ENCODE results near the gene RNF182. TPM values are rescaled to one million over a fixed set of nuclear protein-coding genes. Genes with fewer than 3 reads are reported as not detected.

The RNF182 gene
- total RNA-seq, 4 donors from 2014 or later, result 0.40 to 0.50 (median 0.45) TPM; not detected in 1

GRCh38 chr6:13902922-13903321, 21.8 kb upstream of the RNF182 start:
- peak; percentile 42 for DNase-seq (ENCODE audit: extremely low spot score)
- Histone ChIP-seq H3K4me3 (no peak overlapping the region), H3K36me3 (no peaks in the 10 kb centered on the region), H3K27ac (replicated peaks in 1 of 4) (no peak overlapping the region), H3K27me3 (peaks cover 0 to 43% (median 0%) of the 10 kb centered on the region in 4 donors), H3K4me1 (no peaks in the 10 kb centered on the region), H3K9me3 (no peaks in the 10 kb centered on the region)
- intact Hi-C loops (cut with DNase I), result no loop called here
- 90% methylated on average over 6 of the region's 6 CpGs for WGBS
- no peak for TF ChIP-seq EP300 (IDR thresholded peaks at IDR 0.05)
- TF ChIP-seq POLR2AphosphoS5 (IDR thresholded peaks at IDR 0.05), result no peak
- TF ChIP-seq CTCF (IDR thresholded peaks at IDR 0.05), result no peak
- no peak for TF ChIP-seq POLR2A (IDR thresholded peaks at IDR 0.05; ENCODE audit: low read depth)

GRCh38 chr6:13903364-13903763, 21.4 kb upstream of the RNF182 start:
- Histone ChIP-seq H3K9me3 (no peaks in the 10 kb centered on the region), H3K27me3 (peaks cover 0 to 43% (median 0%) of the 10 kb centered on the region in 4 donors), H3K4me1 (no peaks in the 10 kb centered on the region), H3K36me3 (no peaks in the 10 kb centered on the region), H3K4me3 (no peak overlapping the region), H3K27ac (replicated peaks in 1 of 4) (no peak overlapping the region)
- DNase-seq (ENCODE audit: extremely low spot score), result no peak
- TF ChIP-seq POLR2AphosphoS5 (IDR thresholded peaks at IDR 0.05) (no peak), CTCF (IDR thresholded peaks at IDR 0.05) (no peak), POLR2A (IDR thresholded peaks at IDR 0.05; ENCODE audit: low read depth) (no peak), EP300 (IDR thresholded peaks at IDR 0.05) (no peak)
- 49% methylated on average over 3 of the region's 3 CpGs for WGBS
- intact Hi-C loops (cut with DNase I), result no loop called here

GRCh38 chr6:13907001-13907350, 17.8 kb upstream of the RNF182 start:
- H3K27ac ChIP-seq (replicated peaks in 1 of 4), result no peak overlapping the region
- 85% methylated on average over 2 of the region's 2 CpGs for WGBS
- H3K27me3 ChIP-seq, result peaks cover 0 to 32% (median 0%) of the 10 kb centered on the region in 4 donors
- no peak overlapping the region for H3K4me3 ChIP-seq
- no peaks in the 10 kb centered on the region for H3K36me3 ChIP-seq
- intact Hi-C loops (cut with DNase I), result loop anchor here (5.0 kb wide), 3 partner anchors 140 to 235 kb away; no protein-coding TSS in a partner anchor
- no peak for DNase-seq (ENCODE audit: extremely low spot score)
- no peaks in the 10 kb centered on the region for H3K4me1 ChIP-seq
- H3K9me3 ChIP-seq, result no peaks in the 10 kb centered on the region
- TF ChIP-seq POLR2AphosphoS5 (IDR thresholded peaks at IDR 0.05), result no peak
- no peak for TF ChIP-seq CTCF (IDR thresholded peaks at IDR 0.05)
- no peak for TF ChIP-seq POLR2A (IDR thresholded peaks at IDR 0.05; ENCODE audit: low read depth)
- no peak for TF ChIP-seq EP300 (IDR thresholded peaks at IDR 0.05)

GRCh38 chr6:13907614-13908215, 17.0 kb upstream of the RNF182 start:
- no peak for DNase-seq (ENCODE audit: extremely low spot score)
- H3K4me1 ChIP-seq, result no peaks in the 10 kb centered on the region
- H3K36me3 ChIP-seq, result no peaks in the 10 kb centered on the region
- no peak for TF ChIP-seq EP300 (IDR thresholded peaks at IDR 0.05)
- no peak for TF ChIP-seq POLR2A (IDR thresholded peaks at IDR 0.05; ENCODE audit: low read depth)
- no peak for TF ChIP-seq POLR2AphosphoS5 (IDR thresholded peaks at IDR 0.05)
- TF ChIP-seq CTCF (IDR thresholded peaks at IDR 0.05), result no peak
- H3K27ac ChIP-seq (replicated peaks in 1 of 4), result no peak overlapping the region
- peaks cover 0 to 25% (median 0%) of the 10 kb centered on the region in 4 donors for H3K27me3 ChIP-seq
- no peak overlapping the region for H3K4me3 ChIP-seq
- intact Hi-C loops (cut with DNase I), result loop anchor here (5.0 kb wide), 3 partner anchors 140 to 235 kb away; no protein-coding TSS in a partner anchor
- H3K9me3 ChIP-seq, result no peaks in the 10 kb centered on the region
- WGBS, result 75% methylated on average over 2 of the region's 2 CpGs

Measured in esophagus muscularis mucosa (tissue), 4 donors.